Calu3 (cell line): ENCODE results near the gene NTRK2. TPM values are rescaled to one million over a fixed set of nuclear protein-coding genes. Genes with fewer than 3 reads are reported as not detected.

ENCODE experiments used
- BruUV-seq: library from RNA; stranded (reverse); fragments of 400-500 nt; replicated peaks from 2 replicates; lab custom pipeline; 2021; lab: Mats Ljungman, UMichigan
- CTCF ChIA-PET: fragments of 300-600 bp; sonication (Branson Sonifier 250); formaldehyde crosslinking; loops from one replicate; lab custom pipeline; 2022; ENCODE audit warnings: antibody characterized with exemption; lab: Charles Lee
- DNase-seq: peaks from one replicate; pipeline ENCODE4 v3.0.0; 2022
- H3K27ac Mint-ChIP-seq: one replicate; pipeline ENCODE4 v1.8.0; 2022; ENCODE audit warnings: mixed read lengths; ENCODE audit not compliant: unreplicated experiment
- H3K27me3 Mint-ChIP-seq: one replicate; pipeline ENCODE4 v1.8.0; 2022; ENCODE audit warnings: mixed read lengths; ENCODE audit not compliant: unreplicated experiment
- H3K36me3 Mint-ChIP-seq: one replicate; pipeline ENCODE4 v1.8.0; 2022; ENCODE audit warnings: mild to moderate bottlenecking, moderate library complexity, mixed read lengths; ENCODE audit not compliant: insufficient read depth, unreplicated experiment
- H3K4me1 Mint-ChIP-seq: one replicate; pipeline ENCODE4 v1.8.0; 2022; ENCODE audit warnings: mild to moderate bottlenecking, low read depth, mixed read lengths; ENCODE audit not compliant: unreplicated experiment
- H3K4me3 Mint-ChIP-seq: one replicate; pipeline ENCODE4 v1.8.0; 2022; ENCODE audit warnings: mild to moderate bottlenecking, low read depth, moderate library complexity, mixed read lengths; ENCODE audit not compliant: unreplicated experiment
- H3K9me3 Mint-ChIP-seq: one replicate; pipeline ENCODE4 v1.8.0; 2022; ENCODE audit warnings: low read depth, mixed read lengths; ENCODE audit not compliant: unreplicated experiment
- intact Hi-C: fragments of 100-400 bp; cut with micrococcal nuclease; formaldehyde crosslinking; loops from one replicate; pipeline ENCODE4 v1.10.0; 2022; ENCODE audit not compliant: unreplicated experiment
- total RNA-seq: library from RNA; stranded (reverse); gene quantifications from 2 replicates; pipeline ENCODE4 v1.2.3, GENCODE V29; 2022
- TF ChIP-seq, protein P1 (sequence below): fragments of 200-600 bp; IDR thresholded peaks from one replicate; pipeline ENCODE4 v1.8.0; 2022; ENCODE audit warnings: antibody characterized with exemption; ENCODE audit not compliant: unreplicated experiment

NTRK2 gene
- total RNA-seq, 1 experiment from 2014 or later: 2.1 TPM

DNA sequence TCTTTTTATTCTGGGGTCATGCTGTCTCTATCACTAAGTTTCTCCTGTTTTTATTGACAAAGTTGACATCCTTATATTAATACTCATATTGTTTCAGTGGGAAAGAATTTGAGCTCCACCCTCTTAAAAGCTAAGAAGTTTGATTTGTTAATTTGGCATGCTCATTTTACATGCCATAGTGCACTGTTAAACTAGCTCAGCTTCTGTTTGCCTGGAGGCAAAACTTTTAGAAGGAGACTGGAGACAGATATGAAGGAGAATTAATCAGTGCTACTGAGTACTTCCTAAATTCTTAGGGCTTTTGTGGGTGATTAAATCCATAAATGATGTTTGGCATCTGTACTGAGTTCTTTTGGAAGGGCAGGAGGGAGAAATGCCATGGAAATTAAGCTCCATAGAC lies 138.9 kb downstream of the NTRK2 start:
- no peak overlapping the region for H3K27ac Mint-ChIP-seq
- H3K9me3 Mint-ChIP-seq: no peaks in the 10 kb centered on the region
- no peaks in the 10 kb centered on the region for H3K4me1 Mint-ChIP-seq
- TF ChIP-seq, protein P1, sequence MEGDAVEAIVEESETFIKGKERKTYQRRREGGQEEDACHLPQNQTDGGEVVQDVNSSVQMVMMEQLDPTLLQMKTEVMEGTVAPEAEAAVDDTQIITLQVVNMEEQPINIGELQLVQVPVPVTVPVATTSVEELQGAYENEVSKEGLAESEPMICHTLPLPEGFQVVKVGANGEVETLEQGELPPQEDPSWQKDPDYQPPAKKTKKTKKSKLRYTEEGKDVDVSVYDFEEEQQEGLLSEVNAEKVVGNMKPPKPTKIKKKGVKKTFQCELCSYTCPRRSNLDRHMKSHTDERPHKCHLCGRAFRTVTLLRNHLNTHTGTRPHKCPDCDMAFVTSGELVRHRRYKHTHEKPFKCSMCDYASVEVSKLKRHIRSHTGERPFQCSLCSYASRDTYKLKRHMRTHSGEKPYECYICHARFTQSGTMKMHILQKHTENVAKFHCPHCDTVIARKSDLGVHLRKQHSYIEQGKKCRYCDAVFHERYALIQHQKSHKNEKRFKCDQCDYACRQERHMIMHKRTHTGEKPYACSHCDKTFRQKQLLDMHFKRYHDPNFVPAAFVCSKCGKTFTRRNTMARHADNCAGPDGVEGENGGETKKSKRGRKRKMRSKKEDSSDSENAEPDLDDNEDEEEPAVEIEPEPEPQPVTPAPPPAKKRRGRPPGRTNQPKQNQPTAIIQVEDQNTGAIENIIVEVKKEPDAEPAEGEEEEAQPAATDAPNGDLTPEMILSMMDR: no peak
- intact Hi-C loops: no loop called here
- H3K4me3 Mint-ChIP-seq: no peak overlapping the region
- no peaks in the 10 kb centered on the region for H3K36me3 Mint-ChIP-seq
- DNase-seq: no peak
- CTCF ChIA-PET: interaction anchor here (0.7 kb wide), 1 partner anchor 39 kb away, joined by 3 read pairs; no protein-coding TSS in a partner anchor
- BruUV-seq: no TSS peak
- H3K27me3 Mint-ChIP-seq: no peaks in the 10 kb centered on the region

- DNase-seq: no peak
- no peaks in the 10 kb centered on the region for H3K4me1 Mint-ChIP-seq
- CTCF ChIA-PET: no interaction called here
- TF ChIP-seq, protein P1: no peak
- BruUV-seq: no TSS peak
- no peaks in the 10 kb centered on the region for H3K9me3 Mint-ChIP-seq
- no peak overlapping the region for H3K4me3 Mint-ChIP-seq
- H3K27me3 Mint-ChIP-seq: no peaks in the 10 kb centered on the region
- no peaks in the 10 kb centered on the region for H3K36me3 Mint-ChIP-seq
- intact Hi-C loops: no loop called here
- H3K27ac Mint-ChIP-seq: no peak overlapping the region
These were observed 141.7 kb downstream of the NTRK2 start for GRCh38 chr9:84811072-84811750.

DNA sequence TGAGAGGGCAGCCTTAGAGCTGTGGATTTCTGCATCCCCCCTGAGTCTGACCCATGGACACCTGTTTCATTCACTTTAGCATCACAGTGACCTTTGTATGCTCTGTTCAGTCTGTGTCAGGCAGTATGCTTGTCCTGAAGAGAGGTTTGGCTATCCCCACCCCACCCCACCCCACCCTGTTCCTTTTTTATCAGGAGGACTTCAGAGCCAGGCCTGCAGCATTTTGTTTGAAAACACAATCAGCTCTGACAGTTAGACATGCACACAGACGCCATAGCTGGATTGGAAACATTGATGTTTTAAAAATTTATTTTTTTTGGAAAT lies 142.2 kb downstream of the NTRK2 start:
- Mint-ChIP-seq H3K27ac (no peak overlapping the region), H3K4me3 (no peak overlapping the region), H3K9me3 (no peaks in the 10 kb centered on the region), H3K4me1 (no peaks in the 10 kb centered on the region), H3K27me3 (no peaks in the 10 kb centered on the region), H3K36me3 (no peaks in the 10 kb centered on the region)
- BruUV-seq: no TSS peak
- intact Hi-C loops: no loop called here
- TF ChIP-seq, protein P1: no peak
- CTCF ChIA-PET: interaction anchor here (0.6 kb wide), 1 partner anchor 359 kb away, joined by 4 read pairs; no protein-coding TSS in a partner anchor
- DNase-seq: no peak

DNA sequence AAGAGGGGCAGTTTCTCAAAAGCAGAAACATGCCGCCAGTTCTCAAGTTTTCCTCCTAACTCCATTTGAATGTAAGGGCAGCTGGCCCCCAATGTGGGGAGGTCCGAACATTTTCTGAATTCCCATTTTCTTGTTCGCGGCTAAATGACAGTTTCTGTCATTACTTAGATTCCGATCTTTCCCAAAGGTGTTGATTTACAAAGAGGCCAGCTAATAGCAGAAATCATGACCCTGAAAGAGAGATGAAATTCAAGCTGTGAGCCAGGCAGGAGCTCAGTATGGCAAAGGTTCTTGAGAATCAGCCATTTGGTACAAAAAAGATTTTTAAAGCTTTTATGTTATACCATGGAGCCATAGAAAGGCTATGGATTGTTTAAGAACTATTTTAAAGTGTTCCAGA lies 142.8 kb downstream of the NTRK2 start:
- no TSS peak for BruUV-seq

More for the DNA sequence above, 142.8 kb downstream of the NTRK2 start:
- Mint-ChIP-seq H3K36me3 (no peaks in the 10 kb centered on the region), H3K4me1 (no peaks in the 10 kb centered on the region), H3K4me3 (no peak overlapping the region), H3K9me3 (no peaks in the 10 kb centered on the region), H3K27me3 (no peaks in the 10 kb centered on the region), H3K27ac (no peak overlapping the region)
- CTCF ChIA-PET: interaction anchor here (0.6 kb wide), 1 partner anchor 359 kb away, joined by 4 read pairs; no protein-coding TSS in a partner anchor
- DNase-seq: no peak
- intact Hi-C loops: no loop called here
- TF ChIP-seq, protein P1: no peak
